SU-DHL-6 (cell line): ENCODE results near the gene BCAS3.

Experiments used
- H2AFZ ChIP-seq: fragments of 200-600 bp; sonication (generic); 2 replicates; pipeline ENCODE4 v1.6.1; 2014; ENCODE audit warnings: low read depth, mild to moderate bottlenecking, moderate library complexity, mixed read lengths, antibody characterized with exemption, low read length; ENCODE audit not compliant: severe bottlenecking
- H3F3A ChIP-seq: fragments of 200-600 bp; shearing (Covaris generic); 2 replicates; pipeline ENCODE4 v1.6.0; 2016; ENCODE audit warnings: antibody characterized with exemption, mild to moderate bottlenecking; ENCODE audit not compliant: insufficient read depth
- H3K27ac ChIP-seq: fragments of 200-600 bp; sonication (generic); 2 replicates; pipeline ENCODE4 v1.5.1; 2016; ENCODE audit warnings: low read depth, mild to moderate bottlenecking, low read length, moderate library complexity, mixed read lengths
- H3K27me3 ChIP-seq: fragments of 200-600 bp; sonication (generic), shearing (Covaris generic); 2 replicates; pipeline ENCODE4 v1.6.0; 2014; ENCODE audit warnings: mild to moderate bottlenecking, low read length
- H3K36me3 ChIP-seq: fragments of 200-600 bp; sonication (generic); 2 replicates; pipeline ENCODE4 v1.6.1; 2014; ENCODE audit warnings: mild to moderate bottlenecking, low read length, mixed read lengths
- H3K4me2 ChIP-seq: fragments of 300-600, 200-600 bp; shearing (Covaris generic), sonication (generic); 2 replicates; pipeline ENCODE4 v1.6.0; 2014; ENCODE audit warnings: low read length, low read depth, mild to moderate bottlenecking; ENCODE audit not compliant: poor library complexity, severe bottlenecking
- H3K4me3 ChIP-seq: fragments of 200-600 bp; sonication (generic); 2 replicates; pipeline ENCODE4 v1.5.1; 2014; ENCODE audit warnings: antibody characterized with exemption, low read length, mild to moderate bottlenecking, mixed read lengths; ENCODE audit not compliant: insufficient read depth, poor library complexity, severe bottlenecking
- H3K79me2 ChIP-seq: fragments of 200-600 bp; sonication (generic); 2 replicates; pipeline ENCODE4 v1.6.1; 2014; ENCODE audit warnings: mild to moderate bottlenecking, low read length, moderate library complexity; ENCODE audit not compliant: insufficient read depth
- H3K9ac ChIP-seq: fragments of 200-600 bp; sonication (generic); 2 replicates; pipeline ENCODE4 v1.7.0; 2014; ENCODE audit warnings: mild to moderate bottlenecking, low read length
- H3K9me2 ChIP-seq: fragments of 200-600 bp; sonication (generic); replicated peaks from 2 replicates; pipeline ENCODE4 v1.6.1; 2014; ENCODE audit warnings: low read length; ENCODE audit not compliant: insufficient read depth
- H3K9me3 ChIP-seq: fragments of 200-600 bp; sonication (generic); 2 replicates; pipeline ENCODE4 v1.6.1; 2014; ENCODE audit warnings: low read length, mixed read lengths; ENCODE audit not compliant: insufficient read depth
- H4K20me1 ChIP-seq: fragments of 200-600 bp; sonication (generic); 2 replicates; pipeline ENCODE4 v1.6.1; 2014; ENCODE audit warnings: low read depth, mild to moderate bottlenecking, antibody characterized with exemption, low read length, moderate library complexity, mixed read lengths
- EZH2phosphoT487 ChIP-seq: fragments of 200-600 bp; sonication (generic), shearing (Covaris generic); conservative IDR thresholded peaks from 2 replicates; pipeline ENCODE4 v1.6.1; 2018; ENCODE audit warnings: mild to moderate bottlenecking, antibody characterized with exemption, low read length, moderate library complexity, mixed read lengths
- TF ChIP-seq, protein P1 (sequence below): fragments of 200-600 bp; sonication (generic); IDR thresholded peaks from one replicate; pipeline ENCODE4 v1.5.1; 2017; ENCODE audit warnings: antibody characterized with exemption, mild to moderate bottlenecking, low read length, moderate library complexity; ENCODE audit not compliant: insufficient read depth, poor library complexity, severe bottlenecking

BCAS3 gene

DNA sequence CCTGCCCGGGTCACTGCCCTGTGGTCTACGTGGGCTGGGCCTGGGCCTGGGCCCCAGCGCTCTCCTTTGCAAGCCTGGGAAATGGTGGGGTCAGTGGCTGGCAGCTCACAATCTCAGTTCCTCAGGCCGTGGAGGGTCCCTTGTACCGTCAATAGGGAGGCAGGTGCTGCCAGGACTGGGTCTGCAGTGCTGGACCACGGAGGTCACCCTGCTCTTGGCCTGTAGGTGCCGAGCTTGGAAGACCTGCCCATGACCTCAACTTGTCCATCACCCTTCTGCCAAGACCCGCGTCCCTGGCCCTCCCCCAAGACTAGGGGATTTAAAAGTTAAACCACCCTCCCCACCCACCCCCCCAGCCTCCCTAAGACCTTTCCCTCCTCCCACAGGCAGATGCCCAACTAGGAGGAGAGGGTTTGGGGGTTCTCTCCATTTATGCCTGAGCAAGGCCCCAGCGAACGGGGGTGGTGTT, 724.5 kb downstream of the BCAS3 start:
- Histone ChIP-seq H3K27me3 (no peaks in the 10 kb centered on the region), H3K4me2 (no peak overlapping the region), H3K36me3 (no peaks in the 10 kb centered on the region), H3K4me3 (no peak overlapping the region), H3K27ac (no peak overlapping the region), H3K9me2 (no peaks in the 10 kb centered on the region), H3K79me2 (no peaks in the 10 kb centered on the region), H3K9me3 (no peaks in the 10 kb centered on the region), H4K20me1 (no peaks in the 10 kb centered on the region), H3K9ac (no peak overlapping the region), H3F3A (no peaks in the 10 kb centered on the region), H2AFZ (no peak overlapping the region)
- TF ChIP-seq, protein P1, sequence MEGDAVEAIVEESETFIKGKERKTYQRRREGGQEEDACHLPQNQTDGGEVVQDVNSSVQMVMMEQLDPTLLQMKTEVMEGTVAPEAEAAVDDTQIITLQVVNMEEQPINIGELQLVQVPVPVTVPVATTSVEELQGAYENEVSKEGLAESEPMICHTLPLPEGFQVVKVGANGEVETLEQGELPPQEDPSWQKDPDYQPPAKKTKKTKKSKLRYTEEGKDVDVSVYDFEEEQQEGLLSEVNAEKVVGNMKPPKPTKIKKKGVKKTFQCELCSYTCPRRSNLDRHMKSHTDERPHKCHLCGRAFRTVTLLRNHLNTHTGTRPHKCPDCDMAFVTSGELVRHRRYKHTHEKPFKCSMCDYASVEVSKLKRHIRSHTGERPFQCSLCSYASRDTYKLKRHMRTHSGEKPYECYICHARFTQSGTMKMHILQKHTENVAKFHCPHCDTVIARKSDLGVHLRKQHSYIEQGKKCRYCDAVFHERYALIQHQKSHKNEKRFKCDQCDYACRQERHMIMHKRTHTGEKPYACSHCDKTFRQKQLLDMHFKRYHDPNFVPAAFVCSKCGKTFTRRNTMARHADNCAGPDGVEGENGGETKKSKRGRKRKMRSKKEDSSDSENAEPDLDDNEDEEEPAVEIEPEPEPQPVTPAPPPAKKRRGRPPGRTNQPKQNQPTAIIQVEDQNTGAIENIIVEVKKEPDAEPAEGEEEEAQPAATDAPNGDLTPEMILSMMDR = no peak
- no peak for TF ChIP-seq EZH2phosphoT487

DNA sequence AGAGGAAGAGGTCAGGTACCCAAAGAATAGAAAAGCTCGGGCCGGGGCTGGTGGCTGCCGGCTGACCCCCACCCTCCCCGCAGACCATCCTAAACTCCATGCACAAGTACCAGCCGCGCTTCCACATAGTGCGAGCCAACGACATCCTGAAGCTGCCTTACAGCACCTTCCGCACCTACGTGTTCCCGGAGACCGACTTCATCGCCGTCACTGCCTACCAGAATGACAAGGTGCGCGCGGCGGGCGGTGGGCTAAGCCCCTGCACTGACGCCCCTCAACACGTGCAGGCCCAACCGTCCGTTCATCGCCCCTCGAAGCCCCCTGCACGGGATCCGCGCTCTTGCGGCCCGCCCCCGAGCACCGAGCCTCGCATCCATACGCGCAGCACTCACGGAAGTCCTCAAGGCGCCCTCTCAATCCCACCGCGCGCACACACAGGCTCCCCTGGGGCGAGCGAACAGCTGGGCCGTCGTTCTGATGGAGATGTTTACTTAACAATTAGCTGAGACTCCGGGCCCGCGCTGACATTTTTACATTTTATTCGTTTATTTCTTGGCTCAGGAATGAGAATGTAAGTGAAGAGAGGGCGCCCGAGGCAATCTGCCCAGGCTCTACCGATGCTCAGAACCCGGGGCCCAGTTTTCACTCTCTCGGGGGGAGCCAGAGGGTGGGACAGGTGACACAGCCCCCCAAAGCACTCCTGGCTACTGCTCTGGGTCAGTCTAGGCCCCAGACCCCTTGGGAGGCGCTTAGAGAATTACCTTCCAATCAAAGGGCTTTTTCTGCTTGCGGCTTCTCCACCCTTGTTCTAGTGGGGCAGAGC, 725.5 kb downstream of the BCAS3 start:
- no peak overlapping the region for H3K4me3 ChIP-seq
- no peaks in the 10 kb centered on the region for H3K9me3 ChIP-seq
- H3K36me3 ChIP-seq = no peaks in the 10 kb centered on the region
- no peak overlapping the region for H3K4me2 ChIP-seq
- no peak overlapping the region for H3K27ac ChIP-seq
- no peaks in the 10 kb centered on the region for H3K9me2 ChIP-seq
- H3K9ac ChIP-seq = no peak overlapping the region
- H3F3A ChIP-seq = no peaks in the 10 kb centered on the region
- H3K79me2 ChIP-seq = no peaks in the 10 kb centered on the region
- H3K27me3 ChIP-seq = no peaks in the 10 kb centered on the region
- no peak overlapping the region for H2AFZ ChIP-seq
- no peak for TF ChIP-seq EZH2phosphoT487
- TF ChIP-seq, protein P1 = no peak
- no peaks in the 10 kb centered on the region for H4K20me1 ChIP-seq

DNA sequence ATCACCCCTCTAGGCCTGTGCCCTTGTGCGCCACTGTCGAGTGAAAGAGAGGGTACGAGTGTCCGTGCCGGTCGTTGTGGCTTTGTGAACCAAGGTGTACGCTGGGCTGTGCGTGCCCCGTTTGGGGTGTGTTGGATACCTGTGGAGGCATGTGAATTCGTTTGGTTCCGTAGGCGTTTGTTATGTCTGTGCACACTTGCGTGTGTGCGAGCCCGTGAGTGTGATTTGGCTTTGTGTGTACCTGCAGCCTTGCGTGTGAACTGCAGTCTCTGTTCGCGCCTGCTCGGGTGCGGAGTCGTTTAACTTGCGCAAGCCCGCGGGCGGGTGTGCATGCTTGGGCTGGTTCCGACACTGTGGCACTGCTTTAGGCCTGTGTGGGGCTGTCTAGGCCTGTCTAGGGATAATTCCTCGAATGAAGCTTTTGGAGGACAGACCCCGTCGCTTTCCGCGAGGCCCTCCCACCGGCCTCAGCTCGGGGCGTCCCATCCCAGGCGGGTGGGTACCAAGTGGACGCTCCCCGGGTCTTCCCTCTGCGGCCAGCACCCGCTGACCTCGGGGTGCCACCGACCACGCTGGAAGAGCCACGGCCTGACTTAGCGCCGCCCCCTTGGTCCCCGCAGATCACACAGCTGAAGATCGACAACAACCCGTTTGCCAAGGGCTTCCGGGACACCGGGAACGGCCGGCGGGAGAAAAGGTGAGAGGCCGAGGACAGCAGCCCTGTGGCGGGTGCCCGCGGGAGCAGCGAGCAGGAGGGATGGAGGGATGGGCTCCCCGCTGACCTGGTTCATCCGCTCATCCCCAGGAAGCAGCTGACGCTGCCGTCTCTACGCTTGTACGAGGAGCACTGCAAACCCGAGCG, 726.4 kb downstream of the BCAS3 start:
- Histone ChIP-seq H3K4me2 (no peak overlapping the region), H3K9me3 (no peaks in the 10 kb centered on the region), H4K20me1 (no peaks in the 10 kb centered on the region), H3K27me3 (no peaks in the 10 kb centered on the region), H3K9ac (no peak overlapping the region), H3F3A (no peaks in the 10 kb centered on the region), H3K79me2 (no peaks in the 10 kb centered on the region), H3K27ac (no peak overlapping the region), H3K9me2 (no peaks in the 10 kb centered on the region), H3K36me3 (no peaks in the 10 kb centered on the region), H3K4me3 (no peak overlapping the region), H2AFZ (no peak overlapping the region)
- no peak for TF ChIP-seq EZH2phosphoT487
- TF ChIP-seq, protein P1 = no peak
